ENCODE measurements around the gene SIRT4.
"Not testable (repeated sequence)": the region's sequence is repeated elsewhere in the genome, so short reads cannot be mapped to it uniquely, and the experiment has no call there.

The SIRT4 gene

GRCh38 chr12:120321382-120322202 lies 19.5 kb downstream of the SIRT4 start:
- no peaks in the 10 kb centered on the region for H3K9me3 ChIP-seq (ENCODE audit: control insufficient read depth, low read length)

GRCh38 chr12:120323772-120324171 lies 21.7 kb downstream of the SIRT4 start:
- H3K36me3 ChIP-seq (ENCODE audit: control insufficient read depth, insufficient read depth, low read length), result no peaks in the 10 kb centered on the region
- no peak overlapping the region for H3K27ac ChIP-seq (ENCODE audit: low read depth, low read length, severe bottlenecking)
- H3K9me3 ChIP-seq (ENCODE audit: control insufficient read depth, low read length), result no peaks in the 10 kb centered on the region
- WGBS, 2 experiments (ENCODE audit: insufficient coverage in 2 of 2), result 83 to 85% methylated on average over 2 of the region's 2 CpGs
- H3K4me3 ChIP-seq (ENCODE audit: extremely low read depth, insufficient read depth, low read length, poor library complexity, severe bottlenecking), result no peak overlapping the region
- peaks cover 6% of the 10 kb centered on the region for H3K4me1 ChIP-seq (ENCODE audit: control insufficient read depth, insufficient read depth, low read length, poor library complexity, severe bottlenecking)

More at GRCh38 chr12:120321382-120322202, 19.5 kb downstream of the SIRT4 start:
- Histone ChIP-seq H3K4me3 (ENCODE audit: extremely low read depth, insufficient read depth, low read length, poor library complexity, severe bottlenecking) (no peak overlapping the region), H3K4me1 (ENCODE audit: control insufficient read depth, insufficient read depth, low read length, poor library complexity, severe bottlenecking) (peaks cover 6% of the 10 kb centered on the region), H3K27ac (ENCODE audit: low read depth, low read length, severe bottlenecking) (no peak overlapping the region), H3K36me3 (ENCODE audit: control insufficient read depth, insufficient read depth, low read length) (no peaks in the 10 kb centered on the region)
- WGBS, 2 experiments (ENCODE audit: insufficient coverage in 2 of 2), result 84 to 86% methylated on average over 8 to 10 of the region's 13 CpGs

- no peak overlapping the region for H3K27ac ChIP-seq (ENCODE audit: low read depth, low read length, severe bottlenecking)
- H3K36me3 ChIP-seq (ENCODE audit: control insufficient read depth, insufficient read depth, low read length), result no peaks in the 10 kb centered on the region
- peaks cover 6% of the 10 kb centered on the region for H3K4me1 ChIP-seq (ENCODE audit: control insufficient read depth, insufficient read depth, low read length, poor library complexity, severe bottlenecking)
- no peak overlapping the region for H3K4me3 ChIP-seq (ENCODE audit: extremely low read depth, insufficient read depth, low read length, poor library complexity, severe bottlenecking)
- WGBS, 2 experiments (ENCODE audit: insufficient coverage in 2 of 2), result 78 to 80% methylated on average over 4 of the region's 9 CpGs
- H3K9me3 ChIP-seq (ENCODE audit: control insufficient read depth, low read length), result no peaks in the 10 kb centered on the region
Measured at GRCh38 chr12:120324841-120325417, 22.8 kb downstream of the SIRT4 start.

- peaks cover 6% of the 10 kb centered on the region for H3K4me1 ChIP-seq (ENCODE audit: control insufficient read depth, insufficient read depth, low read length, poor library complexity, severe bottlenecking)
- no peak within 1 kb of the TSS for H3K4me3 ChIP-seq (ENCODE audit: extremely low read depth, insufficient read depth, low read length, poor library complexity, severe bottlenecking)
- WGBS, 2 experiments (ENCODE audit: insufficient coverage in 2 of 2), result 71 to 83% methylated on average over 3 to 4 of the region's 5 CpGs
- no peak within 1 kb of the TSS for H3K27ac ChIP-seq (ENCODE audit: low read depth, low read length, severe bottlenecking)
- H3K36me3 ChIP-seq (ENCODE audit: control insufficient read depth, insufficient read depth, low read length), result no peaks in the 10 kb centered on the region
- no peaks in the 10 kb centered on the region for H3K9me3 ChIP-seq (ENCODE audit: control insufficient read depth, low read length)
Measured at GRCh38 chr12:120327593-120327992, 25.5 kb downstream of the SIRT4 start, which contains the start of gene PLA2G1B. TSS of gene PLA2G1B (minus strand) at chr12:120327779. CDS start at chr12:120327753, 26 bp downstream.

GRCh38 chr12:120328228-120328627 lies 26.1 kb downstream of the SIRT4 start:
- H3K4me3 ChIP-seq (ENCODE audit: extremely low read depth, insufficient read depth, low read length, poor library complexity, severe bottlenecking), result no peak overlapping the region
- H3K4me1 ChIP-seq (ENCODE audit: control insufficient read depth, insufficient read depth, low read length, poor library complexity, severe bottlenecking), result peaks cover 6% of the 10 kb centered on the region
- H3K9me3 ChIP-seq (ENCODE audit: control insufficient read depth, low read length), result no peaks in the 10 kb centered on the region
- no peaks in the 10 kb centered on the region for H3K36me3 ChIP-seq (ENCODE audit: control insufficient read depth, insufficient read depth, low read length)
- WGBS, 2 experiments (ENCODE audit: insufficient coverage in 2 of 2), result 78 to 93% methylated on average over 3 of the region's 4 CpGs
- no peak overlapping the region for H3K27ac ChIP-seq (ENCODE audit: low read depth, low read length, severe bottlenecking)

GRCh38 chr12:120331390-120331789 lies 29.3 kb downstream of the SIRT4 start:
- H3K4me3 ChIP-seq (ENCODE audit: extremely low read depth, insufficient read depth, low read length, poor library complexity, severe bottlenecking), result no peak overlapping the region
- H3K36me3 ChIP-seq (ENCODE audit: control insufficient read depth, insufficient read depth, low read length), result no peaks in the 10 kb centered on the region
- H3K27ac ChIP-seq (ENCODE audit: low read depth, low read length, severe bottlenecking), result no peak overlapping the region
- peaks cover 2% of the 10 kb centered on the region for H3K9me3 ChIP-seq (ENCODE audit: control insufficient read depth, low read length)
- H3K4me1 ChIP-seq (ENCODE audit: control insufficient read depth, insufficient read depth, low read length, poor library complexity, severe bottlenecking), result peaks cover 3% of the 10 kb centered on the region
- WGBS, 2 experiments (ENCODE audit: insufficient coverage in 2 of 2), result 100% methylated on average over 1 of the region's 3 CpGs

DNA sequence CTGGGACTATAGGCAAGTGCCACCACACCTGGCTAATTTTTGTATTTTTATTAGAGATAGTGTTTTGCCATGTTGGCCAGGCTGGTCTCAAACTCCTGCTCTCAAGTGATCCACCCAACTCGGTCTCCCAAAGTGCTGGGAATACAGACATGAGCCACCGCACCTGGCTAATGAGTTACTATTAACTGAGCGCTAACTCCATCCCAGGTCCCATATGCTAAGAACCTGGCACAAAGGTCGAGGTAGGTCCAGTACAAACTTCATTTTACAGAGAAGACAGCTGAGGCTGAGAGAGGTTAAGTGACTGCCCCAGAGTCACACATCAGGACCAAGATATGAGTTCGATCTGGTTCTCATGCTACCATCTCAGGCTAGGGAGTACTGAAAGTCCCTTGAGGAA lies 29.9 kb downstream of the SIRT4 start:
- Histone ChIP-seq H3K36me3 (ENCODE audit: control insufficient read depth, insufficient read depth, low read length) (no peaks in the 10 kb centered on the region), H3K27ac (ENCODE audit: low read depth, low read length, severe bottlenecking) (no peak overlapping the region), H3K4me1 (ENCODE audit: control insufficient read depth, insufficient read depth, low read length, poor library complexity, severe bottlenecking) (peaks cover 3% of the 10 kb centered on the region), H3K4me3 (ENCODE audit: extremely low read depth, insufficient read depth, low read length, poor library complexity, severe bottlenecking) (no peak overlapping the region), H3K9me3 (ENCODE audit: control insufficient read depth, low read length) (peaks cover 8% of the 10 kb centered on the region)
- WGBS, 2 experiments (ENCODE audit: insufficient coverage in 2 of 2), result 83 to 100% methylated on average over 2 to 4 of the region's 5 CpGs

GRCh38 chr12:120332523-120332922 lies 30.4 kb downstream of the SIRT4 start:
- H3K4me1 ChIP-seq (ENCODE audit: control insufficient read depth, insufficient read depth, low read length, poor library complexity, severe bottlenecking), result peaks cover 3% of the 10 kb centered on the region
- H3K36me3 ChIP-seq (ENCODE audit: control insufficient read depth, insufficient read depth, low read length), result no peaks in the 10 kb centered on the region
- H3K9me3 ChIP-seq (ENCODE audit: control insufficient read depth, low read length), result peaks cover 13% of the 10 kb centered on the region
- no peak overlapping the region for H3K4me3 ChIP-seq (ENCODE audit: extremely low read depth, insufficient read depth, low read length, poor library complexity, severe bottlenecking)
- no peak overlapping the region for H3K27ac ChIP-seq (ENCODE audit: low read depth, low read length, severe bottlenecking)
- 79 to 83% methylated on average over 1 to 4 of the region's 7 CpGs for WGBS, 2 experiments (ENCODE audit: insufficient coverage in 2 of 2)

DNA sequence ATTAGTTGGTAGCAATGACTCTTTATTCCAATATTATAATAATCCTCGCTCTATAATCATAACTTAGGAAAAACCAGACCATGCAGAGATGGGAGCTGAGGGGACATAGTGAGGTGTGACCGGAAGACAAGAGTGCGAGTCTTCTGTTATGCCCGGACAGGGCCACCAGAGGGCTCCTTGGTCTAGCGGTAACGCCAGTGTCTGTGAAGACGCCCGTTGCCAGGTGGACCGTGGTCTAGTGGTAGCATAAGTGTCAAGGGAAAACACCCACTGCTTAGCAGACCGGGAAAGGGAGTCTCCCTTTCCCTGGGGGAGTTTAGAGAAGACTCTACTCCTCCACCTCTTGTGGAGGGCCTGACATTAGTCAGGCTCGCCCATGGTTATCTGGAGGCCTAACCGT lies 33.3 kb downstream of the SIRT4 start:
- WGBS, 2 experiments (ENCODE audit: insufficient coverage in 2 of 2), result 5 to 10% methylated on average over 5 of the region's 12 CpGs
- H3K36me3 ChIP-seq (ENCODE audit: control insufficient read depth, insufficient read depth, low read length); H3K4me1 ChIP-seq (ENCODE audit: control insufficient read depth, insufficient read depth, low read length, poor library complexity, severe bottlenecking); H3K27ac ChIP-seq (ENCODE audit: low read depth, low read length, severe bottlenecking); H3K4me3 ChIP-seq (ENCODE audit: extremely low read depth, insufficient read depth, low read length, poor library complexity, severe bottlenecking): not testable (repeated sequence)
- peaks cover 19% of the 10 kb centered on the region for H3K9me3 ChIP-seq (ENCODE audit: control insufficient read depth, low read length)

DNA sequence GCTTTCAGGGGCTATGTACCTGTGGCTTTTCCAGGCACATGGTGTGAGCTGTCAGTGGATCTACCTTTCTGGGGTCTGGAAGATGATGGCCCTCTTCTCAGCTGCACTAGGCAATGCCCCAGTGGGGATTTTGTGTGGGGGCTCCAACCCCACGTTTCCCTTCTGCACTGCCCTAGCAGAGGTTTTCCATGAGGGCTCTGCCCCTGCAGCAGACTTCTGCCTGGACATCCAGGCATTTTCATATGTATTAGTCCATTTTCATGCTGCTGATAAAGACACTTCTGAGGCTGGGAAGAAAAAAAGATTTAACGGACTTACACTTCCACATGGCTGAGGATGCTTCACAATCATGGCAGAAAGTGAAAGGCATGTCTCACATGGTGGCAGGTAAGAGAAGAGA lies 34.3 kb downstream of the SIRT4 start:
- not testable (repeated sequence) for H3K4me3 ChIP-seq (ENCODE audit: extremely low read depth, insufficient read depth, low read length, poor library complexity, severe bottlenecking); H3K4me1 ChIP-seq (ENCODE audit: control insufficient read depth, insufficient read depth, low read length, poor library complexity, severe bottlenecking); H3K36me3 ChIP-seq (ENCODE audit: control insufficient read depth, insufficient read depth, low read length); H3K27ac ChIP-seq (ENCODE audit: low read depth, low read length, severe bottlenecking)
- WGBS, 2 experiments (ENCODE audit: insufficient coverage in 2 of 2), result 88 to 100% methylated on average over 1 to 2 of the region's 2 CpGs
- peaks cover 19% of the 10 kb centered on the region for H3K9me3 ChIP-seq (ENCODE audit: control insufficient read depth, low read length)

DNA sequence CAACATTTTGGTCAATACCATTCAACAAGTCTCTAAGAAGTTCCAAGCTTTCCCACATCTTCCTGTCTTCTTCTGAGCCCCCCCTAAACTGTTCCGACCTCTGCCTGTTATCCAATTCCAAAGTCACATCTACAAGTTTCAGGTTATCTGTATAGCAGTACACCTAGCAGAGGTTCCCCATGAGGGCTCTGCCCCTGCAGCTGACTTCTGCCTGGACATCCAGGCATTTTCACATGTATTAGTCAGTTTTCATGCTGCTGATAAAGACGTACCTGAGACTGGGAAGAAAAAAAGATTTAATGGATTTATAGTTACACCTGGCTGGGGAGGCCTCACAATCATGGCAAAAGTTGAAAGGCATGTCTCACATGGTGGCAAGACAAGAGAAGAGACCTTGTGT lies 35.6 kb downstream of the SIRT4 start:
- no peak overlapping the region for H3K27ac ChIP-seq (ENCODE audit: low read depth, low read length, severe bottlenecking)
- H3K4me3 ChIP-seq (ENCODE audit: extremely low read depth, insufficient read depth, low read length, poor library complexity, severe bottlenecking), result no peak overlapping the region
- H3K4me1 ChIP-seq (ENCODE audit: control insufficient read depth, insufficient read depth, low read length, poor library complexity, severe bottlenecking), result no peaks in the 10 kb centered on the region
- 55 to 93% methylated on average over 2 of the region's 2 CpGs for WGBS, 2 experiments (ENCODE audit: insufficient coverage in 2 of 2)
- peaks cover 19% of the 10 kb centered on the region for H3K9me3 ChIP-seq (ENCODE audit: control insufficient read depth, low read length)
- H3K36me3 ChIP-seq (ENCODE audit: control insufficient read depth, insufficient read depth, low read length), result no peaks in the 10 kb centered on the region
